Measurements from ENCODE around the gene FNDC3B.

The FNDC3B gene

GRCh38 chr3:172174513-172175253 lies 135.3 kb downstream of the FNDC3B start:
- no peak overlapping the region for H3K27ac ChIP-seq
- TF ChIP-seq CTCF (IDR thresholded peaks at IDR 0.05), result no peak
- TF ChIP-seq ZFX (IDR thresholded peaks at IDR 0.05; ENCODE audit: borderline replicate concordance), result no peak

- TF ChIP-seq CTCF (IDR thresholded peaks at IDR 0.05) (no peak), ZFX (IDR thresholded peaks at IDR 0.05; ENCODE audit: borderline replicate concordance) (no peak)
- H3K27ac ChIP-seq, result no peak overlapping the region
Measured at GRCh38 chr3:172175254-172175599, 135.8 kb downstream of the FNDC3B start.

- TF ChIP-seq ZFX (IDR thresholded peaks at IDR 0.05; ENCODE audit: borderline replicate concordance), result no peak
- no peak for TF ChIP-seq CTCF (IDR thresholded peaks at IDR 0.05)
- H3K27ac ChIP-seq, result no peak overlapping the region
Measured at GRCh38 chr3:172176061-172176770, 136.8 kb downstream of the FNDC3B start.

- TF ChIP-seq ZFX (IDR thresholded peaks at IDR 0.05; ENCODE audit: borderline replicate concordance) (no peak), CTCF (IDR thresholded peaks at IDR 0.05) (no peak)
- H3K27ac ChIP-seq, result no peak overlapping the region
Measured at GRCh38 chr3:172177046-172177445, 137.7 kb downstream of the FNDC3B start.

- no peak overlapping the region for H3K27ac ChIP-seq
- TF ChIP-seq ZFX (IDR thresholded peaks at IDR 0.05; ENCODE audit: borderline replicate concordance) (no peak), CTCF (IDR thresholded peaks at IDR 0.05) (no peak)
Measured at GRCh38 chr3:172177803-172178316, 138.5 kb downstream of the FNDC3B start.

GRCh38 chr3:172179680-172180399 lies 140.5 kb downstream of the FNDC3B start:
- H3K27ac ChIP-seq, result no peak overlapping the region
- no peak for TF ChIP-seq CTCF (IDR thresholded peaks at IDR 0.05)
- no peak for TF ChIP-seq ZFX (IDR thresholded peaks at IDR 0.05; ENCODE audit: borderline replicate concordance)
